Mammary epithelial cell (primary cell): ENCODE results near the gene SESTD1.

Experiments
- EZH2 ChIP-seq: IDR thresholded peaks from 2 replicates; pipeline ENCODE4 v1.6.1; 2012; ENCODE audit warnings: low read length, inconsistent platforms, borderline replicate concordance
- TF ChIP-seq, protein P1 (sequence below), 2 donors: IDR thresholded peaks in 1 of 2; conservative IDR thresholded peaks in 1 of 2; 2 replicates each; pipeline ENCODE4 v1.5.1; 2011 to 2012; ENCODE audit warnings: inconsistent platforms in 2 of 2, low read length in 2 of 2, mild to moderate bottlenecking in 2 of 2, control low read depth in 1 of 2, low read depth in 1 of 2; ENCODE audit not compliant: insufficient read depth in 1 of 2; ENCODE audit errors: extremely low read depth in 1 of 2

DNA sequence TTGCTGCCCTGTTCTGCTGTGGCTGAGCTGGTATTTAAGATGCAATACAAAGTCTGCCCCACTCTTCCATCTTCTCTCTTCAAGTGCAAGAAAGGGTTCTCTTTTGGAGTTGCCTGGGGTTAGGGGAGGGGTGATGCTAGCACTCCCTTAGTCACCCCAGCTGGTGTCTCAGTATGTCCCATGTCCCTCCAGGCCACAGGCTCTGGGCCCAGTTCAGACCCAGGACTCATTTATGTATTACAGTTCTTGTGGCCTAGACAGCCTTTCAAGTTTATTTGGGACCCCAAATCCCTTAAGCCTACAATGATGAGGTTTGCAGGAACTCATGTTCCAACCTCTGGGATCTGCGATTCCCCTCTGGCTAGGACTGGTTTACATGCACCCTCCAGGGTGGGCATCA lies 167.5 kb downstream of the SESTD1 start:
- TF ChIP-seq, protein P1, sequence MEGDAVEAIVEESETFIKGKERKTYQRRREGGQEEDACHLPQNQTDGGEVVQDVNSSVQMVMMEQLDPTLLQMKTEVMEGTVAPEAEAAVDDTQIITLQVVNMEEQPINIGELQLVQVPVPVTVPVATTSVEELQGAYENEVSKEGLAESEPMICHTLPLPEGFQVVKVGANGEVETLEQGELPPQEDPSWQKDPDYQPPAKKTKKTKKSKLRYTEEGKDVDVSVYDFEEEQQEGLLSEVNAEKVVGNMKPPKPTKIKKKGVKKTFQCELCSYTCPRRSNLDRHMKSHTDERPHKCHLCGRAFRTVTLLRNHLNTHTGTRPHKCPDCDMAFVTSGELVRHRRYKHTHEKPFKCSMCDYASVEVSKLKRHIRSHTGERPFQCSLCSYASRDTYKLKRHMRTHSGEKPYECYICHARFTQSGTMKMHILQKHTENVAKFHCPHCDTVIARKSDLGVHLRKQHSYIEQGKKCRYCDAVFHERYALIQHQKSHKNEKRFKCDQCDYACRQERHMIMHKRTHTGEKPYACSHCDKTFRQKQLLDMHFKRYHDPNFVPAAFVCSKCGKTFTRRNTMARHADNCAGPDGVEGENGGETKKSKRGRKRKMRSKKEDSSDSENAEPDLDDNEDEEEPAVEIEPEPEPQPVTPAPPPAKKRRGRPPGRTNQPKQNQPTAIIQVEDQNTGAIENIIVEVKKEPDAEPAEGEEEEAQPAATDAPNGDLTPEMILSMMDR (conservative IDR thresholded peaks at IDR 0.05 in 1 of 2, IDR thresholded peaks at IDR 0.05 in 1 of 2; ENCODE audit: extremely low read depth in 1 of 2, insufficient read depth in 1 of 2, low read depth in 1 of 2, low read length in 2 of 2): no peak
- TF ChIP-seq EZH2: no peak
